ENCODE measurements around the gene CCN2. TPM values are rescaled to one million over a fixed set of nuclear protein-coding genes. Genes with fewer than 3 reads are reported as not detected.

Gene CCN2
- total RNA-seq, 4 donors from 2014 or later, result 5.1 to 33.6 (median 17.6) TPM

DNA sequence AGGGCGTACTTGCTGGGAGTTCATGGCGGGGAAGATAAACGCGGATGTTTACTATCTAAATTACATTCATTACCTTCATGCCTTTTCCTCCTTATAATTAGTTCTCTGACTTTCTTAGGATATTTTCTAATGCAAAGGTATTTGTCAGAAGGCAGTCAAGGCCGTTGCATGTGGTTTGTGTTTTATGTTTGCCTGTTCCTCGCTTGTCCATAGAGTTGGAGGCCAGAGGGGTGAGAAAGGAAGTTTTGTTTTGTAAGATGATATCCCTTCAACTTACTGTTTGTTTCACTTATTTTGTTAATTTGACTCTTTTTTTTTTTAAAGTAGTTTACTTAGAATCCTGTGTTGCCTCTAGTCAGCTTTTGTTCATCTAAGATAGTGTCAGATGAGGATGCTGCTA lies 4.0 kb upstream of the CCN2 start:
- intact Hi-C loops (cut with DNase I; ENCODE audit: low total_unique reads), result loop anchor here (5.0 to 10.0 kb wide), 2 partner anchors 57 to 180 kb away; no protein-coding TSS in a partner anchor
- no peak for TF ChIP-seq POLR2A (IDR thresholded peaks at IDR 0.05)
- in situ Hi-C loops (cut with MboI; ENCODE audit: low sequenced_read_pairs in 4 of 4), result no loop called here
- peak overlapping the region in 3 of 4 donors; percentile 15 to 22 (median 18) for H3K4me3 ChIP-seq
- no peaks in the 10 kb centered on the region for H3K9me3 ChIP-seq
- H3K36me3 ChIP-seq, result no peaks in the 10 kb centered on the region
- no peak for DNase-seq
- H3K27ac ChIP-seq, result peak overlapping the region; percentile 16 to 65 (median 46)
- peaks cover 3 to 6% of the 10 kb centered on the region in 2 donors for H3K4me1 ChIP-seq
- peaks cover 4 to 10% (median 6%) of the 10 kb centered on the region in 3 donors for H3K27me3 ChIP-seq
- ATAC-seq, result no peak

GRCh38 chr6:131954775-131955107 lies 3.6 kb upstream of the CCN2 start:
- no peak for DNase-seq
- peak overlapping the region; percentile 16 to 65 (median 46) for H3K27ac ChIP-seq
- TF ChIP-seq CTCF (IDR thresholded peaks at IDR 0.05 in 4 of 5, conservative IDR thresholded peaks at IDR 0.05 in 1 of 5) (no peak), POLR2A (IDR thresholded peaks at IDR 0.05) (no peak)
- peaks cover 5 to 13% (median 6%) of the 10 kb centered on the region in 3 donors for H3K27me3 ChIP-seq
- H3K4me1 ChIP-seq, result peaks cover 5 to 6% of the 10 kb centered on the region in 2 donors
- no peaks in the 10 kb centered on the region for H3K36me3 ChIP-seq
- peak overlapping the region in 3 of 4 donors; percentile 15 to 22 (median 18) for H3K4me3 ChIP-seq
- no peak for ATAC-seq
- no peaks in the 10 kb centered on the region for H3K9me3 ChIP-seq
- intact Hi-C loops (cut with DNase I; ENCODE audit: low total_unique reads) (loop anchor here (5.0 to 10.0 kb wide), 3 partner anchors 58 to 253 kb away; no protein-coding TSS in a partner anchor), in situ Hi-C loops (cut with MboI; ENCODE audit: low sequenced_read_pairs in 4 of 4) (no loop called here)

DNA sequence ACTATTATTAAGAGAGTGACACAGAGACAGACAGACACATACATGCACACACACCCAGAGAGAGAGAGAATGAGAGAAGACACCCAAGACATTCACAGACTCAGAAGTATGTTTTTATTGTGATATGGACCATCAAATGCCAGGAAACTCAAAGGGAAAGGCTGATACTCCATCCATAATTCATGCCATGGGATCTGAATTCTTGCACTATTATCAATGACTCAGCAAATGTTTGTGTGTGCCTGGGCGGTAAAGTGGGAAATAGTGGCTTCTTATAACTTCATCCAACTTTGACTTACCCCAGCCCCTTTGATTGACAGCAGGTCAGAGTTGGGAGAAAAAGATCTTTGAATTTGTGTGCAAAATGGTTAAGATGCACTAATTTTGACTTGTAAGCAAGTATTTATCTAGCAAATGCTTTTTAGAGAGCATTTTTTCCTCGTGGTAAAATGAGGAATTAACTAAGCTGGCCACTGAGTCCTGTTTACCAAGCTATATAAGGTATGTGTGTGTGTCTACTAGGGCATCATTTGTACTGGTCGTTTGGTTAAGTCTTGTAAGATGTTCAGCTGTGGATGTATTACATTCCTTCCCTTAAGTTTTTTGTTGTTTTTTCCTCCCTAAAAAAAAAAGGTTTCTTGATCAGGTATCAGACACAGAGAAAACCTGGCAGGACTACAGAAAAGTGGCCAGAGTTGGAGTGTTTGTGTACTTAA lies 3.0 kb upstream of the CCN2 start:
- in situ Hi-C loops (cut with MboI; ENCODE audit: low sequenced_read_pairs in 4 of 4), result no loop called here
- H3K4me1 ChIP-seq, result peaks cover 5 to 6% of the 10 kb centered on the region in 2 donors
- H3K27ac ChIP-seq, result peak overlapping the region in 2 of 4 donors; percentile 16 to 65
- DNase-seq, result no peak
- no peak for ATAC-seq
- H3K9me3 ChIP-seq, result no peaks in the 10 kb centered on the region
- peaks cover 6 to 18% (median 7%) of the 10 kb centered on the region in 3 donors for H3K27me3 ChIP-seq
- TF ChIP-seq CTCF (IDR thresholded peaks at IDR 0.05 in 4 of 5, conservative IDR thresholded peaks at IDR 0.05 in 1 of 5) (no peak), POLR2A (IDR thresholded peaks at IDR 0.05) (no peak)
- intact Hi-C loops (cut with DNase I; ENCODE audit: low total_unique reads), result loop anchor here (5.0 to 10.0 kb wide), 2 partner anchors 181 to 253 kb away; no protein-coding TSS in a partner anchor
- H3K4me3 ChIP-seq, result peak overlapping the region in 2 of 4 donors; percentile 15 to 18
- no peaks in the 10 kb centered on the region for H3K36me3 ChIP-seq

GRCh38 chr6:131952886-131953509 lies 1.8 kb upstream of the CCN2 start:
- ATAC-seq, result no peak
- H3K27ac ChIP-seq, result peak overlapping the region in 1 of 4 donors; percentile 3
- H3K4me3 ChIP-seq, result no peak overlapping the region
- TF ChIP-seq POLR2A (IDR thresholded peaks at IDR 0.05), result no peak
- TF ChIP-seq CTCF (IDR thresholded peaks at IDR 0.05 in 4 of 5, conservative IDR thresholded peaks at IDR 0.05 in 1 of 5), result no peak
- DNase-seq, result no peak
- H3K4me1 ChIP-seq, result peaks cover 5 to 6% of the 10 kb centered on the region in 2 donors
- H3K27me3 ChIP-seq, result peaks cover 6 to 24% (median 9%) of the 10 kb centered on the region in 3 donors
- in situ Hi-C loops (cut with MboI; ENCODE audit: low sequenced_read_pairs in 4 of 4), result no loop called here
- intact Hi-C loops (cut with DNase I; ENCODE audit: low total_unique reads), result loop anchor here (5.0 to 10.0 kb wide), 2 partner anchors 182 to 254 kb away; no protein-coding TSS in a partner anchor
- no peaks in the 10 kb centered on the region for H3K9me3 ChIP-seq
- H3K36me3 ChIP-seq, result no peaks in the 10 kb centered on the region
